K562 (cell line): ENCODE results near the gene BLOC1S4. TPM values are rescaled to one million over a fixed set of nuclear protein-coding genes. Genes with fewer than 3 reads are reported as not detected.

ENCODE experiments used
- ATAC-seq: fragments of 200-7000 bp; cut with Tn5 transposase; 3 replicates; pipeline ENCODE4 v1.9.1; 2020; ENCODE audit warnings: moderate library complexity
- BruUV-seq: library from RNA; stranded (reverse); fragments of 400-500 nt; replicated peaks from 2 replicates; lab custom pipeline; 2021; lab: Mats Ljungman, UMichigan
- CTCF ChIA-PET: fragments of 300-600 bp; formaldehyde crosslinking; extraction: SDS; loops from one replicate; lab custom pipeline; 2021; ENCODE audit warnings: low intra/inter-chr PET ratio; lab: Yijun Ruan, JAX
- POLR2A ChIA-PET: fragments of 300-600, 350-650 bp; sonication (Branson Sonifier 250); formaldehyde crosslinking; extraction: SDS; loops from one replicate; lab custom pipeline; 2021; ENCODE audit warnings: antibody characterized with exemption, inconsistent platforms; lab: Yijun Ruan, JAX
- DNase-seq, 4 experiments: peaks; one replicate each; pipeline versions ENCODE4 v3.0.0 to v3.0.0-alpha.2; 2011 to 2018; ENCODE audit warnings: low spot score in 3 of 4, mixed read lengths in 3 of 4; ENCODE audit errors: extremely low read depth in 1 of 4
- FAIRE-seq: peaks from 2 replicates; lab custom pipeline; 2011; peaks lifted over from hg19 to GRCh38; lab: Jason Lieb, UNC
- H2AFZ ChIP-seq: 2 replicates; pipeline ENCODE4 v1.6.0; 2011; ENCODE audit warnings: low read depth, low read length, control low read depth, inconsistent platforms
- H3K27ac ChIP-seq: fragments of 200-600 bp; 3 replicates; pipeline ENCODE4 v1.8.0; 2011; ENCODE audit warnings: low read depth, mild to moderate bottlenecking, control low read depth, inconsistent platforms, low read length, moderate library complexity, mixed read lengths; ENCODE audit errors: extremely low read depth
- H3K27me3 ChIP-seq, 2 experiments: fragments of 300-600 bp in 1 of 2; 2 replicates in 1 of 2; 3 replicates in 1 of 2; pipeline versions ENCODE4 v1.6.0 to v1.8.0; 2011; ENCODE audit warnings: inconsistent platforms in 2 of 2, low read length in 2 of 2, mild to moderate bottlenecking in 1 of 2, mixed read lengths in 1 of 2, moderate library complexity in 1 of 2; ENCODE audit not compliant: control insufficient read depth in 2 of 2, insufficient read depth in 2 of 2
- H3K36me3 ChIP-seq: fragments of 300-600 bp; 3 replicates; pipeline ENCODE4 v1.8.0; 2011; ENCODE audit warnings: mild to moderate bottlenecking, low read length, inconsistent platforms; ENCODE audit not compliant: control insufficient read depth, insufficient read depth
- H3K4me1 ChIP-seq, 2 experiments: fragments of 200-600 bp in 1 of 2; replicated peaks in 1 of 2; 2 replicates in 1 of 2; 3 replicates in 1 of 2; pipeline versions ENCODE4 v1.5.1 to v1.8.0; 2011; ENCODE audit warnings: inconsistent platforms in 2 of 2, low read length in 2 of 2, mild to moderate bottlenecking in 1 of 2, mixed read lengths in 1 of 2, moderate library complexity in 1 of 2; ENCODE audit not compliant: control insufficient read depth in 2 of 2, insufficient read depth in 2 of 2
- H3K4me2 ChIP-seq: 2 replicates; pipeline ENCODE4 v1.6.1; 2011; ENCODE audit warnings: low read length, control low read depth, inconsistent platforms, mixed read lengths; ENCODE audit not compliant: insufficient read depth
- H3K4me3 ChIP-seq: fragments of 200-600 bp; sonication (generic), shearing (Covaris generic); 2 replicates; pipeline ENCODE4 v1.5.1; 2016; ENCODE audit warnings: control low read depth, inconsistent platforms
- H3K79me2 ChIP-seq: fragments of 200-600 bp; 3 replicates; pipeline ENCODE4 v1.8.0; 2011; ENCODE audit warnings: low read length, inconsistent platforms; ENCODE audit not compliant: control insufficient read depth, insufficient read depth
- H3K9ac ChIP-seq, 2 experiments: 2 replicates each; pipeline versions ENCODE4 v1.6.0 to v1.6.1; 2011; ENCODE audit warnings: low read depth in 2 of 2, low read length in 2 of 2, control low read depth in 1 of 2, inconsistent platforms in 1 of 2, mild to moderate bottlenecking in 1 of 2, mixed read lengths in 1 of 2; ENCODE audit not compliant: insufficient read depth in 1 of 2
- H3K9me1 ChIP-seq: one replicate; pipeline ENCODE4 v1.6.0; 2011; ENCODE audit warnings: inconsistent platforms, mild to moderate bottlenecking, low read length, moderate library complexity; ENCODE audit not compliant: control insufficient read depth, insufficient read depth
- H3K9me3 ChIP-seq: replicated peaks from 2 replicates; pipeline ENCODE4 v1.5.1; 2011; ENCODE audit warnings: low read depth, low read length, inconsistent platforms; ENCODE audit not compliant: control insufficient read depth, insufficient read depth
- H4K20me1 ChIP-seq: replicated peaks from 2 replicates; pipeline ENCODE4 v1.6.1; 2011; ENCODE audit warnings: low read length, inconsistent platforms, mixed read lengths; ENCODE audit not compliant: control insufficient read depth, insufficient read depth
- CC2D1A ChIP-seq: fragments of 450-650 bp; IDR thresholded peaks from 2 replicates; pipeline ENCODE4 v1.6.1; 2017; ENCODE audit warnings: mild to moderate bottlenecking
- ERF ChIP-seq: fragments of 450-650 bp; formaldehyde crosslinking; IDR thresholded peaks from 2 replicates; pipeline ENCODE4 v1.4.0; 2020; ENCODE audit warnings: mild to moderate bottlenecking, mixed read lengths
- LCOR ChIP-seq: sonication (generic); formaldehyde crosslinking; IDR thresholded peaks from 2 replicates; pipeline ENCODE4 v1.8.0; 2022; ENCODE audit warnings: mild to moderate bottlenecking, missing genetic modification reagents
- NR1H2 ChIP-seq: sonication (generic); formaldehyde crosslinking; IDR thresholded peaks from 2 replicates; pipeline ENCODE4 v1.4.0; 2020; ENCODE audit warnings: mild to moderate bottlenecking, missing genetic modification reagents
- POLR2B ChIP-seq: fragments of 450-650 bp; IDR thresholded peaks from 2 replicates; pipeline ENCODE4 v1.6.1; 2018; ENCODE audit warnings: low read depth; ENCODE audit not compliant: partially characterized antibody
- SRSF1 ChIP-seq: fragments of 200-400 bp; formaldehyde crosslinking; IDR thresholded peaks from 2 replicates; pipeline ENCODE4 v1.6.1; 2017; ENCODE audit warnings: mild to moderate bottlenecking, low read depth, low read length, moderate library complexity
- ZFPM2 ChIP-seq: fragments of 250-450 bp; sonication (Bioruptor Pico); IDR thresholded peaks from 2 replicates; pipeline ENCODE4 v1.5.1; 2022; ENCODE audit warnings: mild to moderate bottlenecking
- ZNF583 ChIP-seq: fragments of 250-450 bp; sonication (Bioruptor Pico); IDR thresholded peaks from 2 replicates; pipeline ENCODE4 v1.4.0; 2020
- WGBS: fragments of 100-300 bp; shearing (Covaris generic); methylation state at CpG from one replicate; pipeline ENCODE4 v1.1.6; 2016; ENCODE audit warnings: low coverage, mixed read lengths; ENCODE audit not compliant: insufficient coverage; ENCODE audit errors: missing lambda C conversion rate; 5-methylcytosine and 5-hydroxymethylcytosine counted together
- in situ Hi-C: fragments of 300-500 bp; cut with MboI; formaldehyde crosslinking; loops from 4 replicates; pipeline ENCODE4 v1.15.0; 2018; ENCODE audit warnings: inconsistent platforms, mixed read lengths
- intact Hi-C: fragments of 100-400 bp; cut with micrococcal nuclease; formaldehyde crosslinking; loops from 2 replicates; pipeline ENCODE4 v1.14.2; 2022
- polyA plus RNA-seq, 8 experiments: library from polyadenylated mRNA; depleted of rRNA in 4 of 8; stranded (reverse) in 5 of 8; unstranded in 3 of 8; fragments of >200 nt; fragmentation: Nextera tagmentation in 2 of 8; fragmentation: Illumina TruSeq in 1 of 8; extraction: Ambion mirVana in 2 of 8; extraction: Trizol in 1 of 8; gene quantifications; 2 replicates each; pipeline versions ENCODE4 v1.2.1 to v1.2.3, GENCODE V29; 2011 to 2014; ENCODE audit warnings: inconsistent platforms in 1 of 8, missing spikeins in 1 of 8
- total RNA-seq, 7 experiments: library from RNA; depleted of rRNA in 6 of 7; stranded (reverse); fragments of >200 nt in 6 of 7; fragmentation: Illumina TruSeq in 2 of 7; extraction: Trizol in 2 of 7; gene quantifications; 2 replicates each; pipeline versions ENCODE4 v1.2.1 to v1.2.3, GENCODE V29; 2011 to 2021; ENCODE audit warnings: low replicate concordance in 1 of 7
- TF ChIP-seq, protein P1 (sequence below): fragments of 450-650 bp; formaldehyde crosslinking; IDR thresholded peaks from 2 replicates; pipeline ENCODE4 v1.4.0; 2022; ENCODE audit warnings: missing genetic modification characterization
- TF ChIP-seq, protein P2 (sequence below): fragments of 250-450 bp; sonication (Bioruptor Pico); IDR thresholded peaks from 2 replicates; pipeline ENCODE4 v1.8.0; 2022; ENCODE audit warnings: moderate library complexity, mild to moderate bottlenecking, inconsistent platforms
- TF ChIP-seq, protein P3 (sequence below): fragments of 450-650 bp; IDR thresholded peaks from 2 replicates; pipeline ENCODE4 v1.6.1; 2016; ENCODE audit warnings: missing biosample characterization, missing genetic modification characterization

The BLOC1S4 gene
- total and polyA plus RNA-seq, 9 of the 15 experiments (the other 6 are each of a cell fraction or from before 2014, with no cell fraction given), result 3.1 to 31.6 (median 11.2) TPM

DNA sequence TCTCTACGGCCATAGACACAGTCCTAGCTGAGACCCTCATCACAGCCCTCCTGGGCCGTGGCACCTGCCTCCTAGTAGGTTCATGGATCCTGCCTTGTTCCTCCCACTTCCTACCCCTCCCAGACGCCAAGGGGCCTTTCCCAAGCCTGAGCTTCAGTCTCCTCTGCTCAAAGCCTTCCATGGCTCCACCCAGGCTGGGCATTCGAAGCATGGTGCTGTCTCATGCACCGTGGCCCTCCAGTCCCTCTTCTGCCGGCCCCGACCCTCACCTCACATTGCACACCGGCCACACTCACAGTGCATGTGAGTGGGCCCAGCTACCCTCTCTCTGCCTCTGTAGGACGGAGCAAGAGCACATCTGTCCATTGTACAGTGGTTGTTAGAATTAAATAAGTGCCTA lies 44.9 kb downstream of the BLOC1S4 start:
- Histone ChIP-seq H2AFZ (no peak overlapping the region), H3K27ac (no peak overlapping the region), H3K4me2 (no peak overlapping the region), H3K4me1 (peaks cover 10 to 22% of the 10 kb centered on the region in 2 experiments; a peak in 4 of 5 replicates), H3K9me1 (no peaks in the 10 kb centered on the region), H4K20me1 (no peaks in the 10 kb centered on the region), H3K79me2 (no peaks in the 10 kb centered on the region), H3K4me3 (no peak overlapping the region), H3K9me3 (no peaks in the 10 kb centered on the region), H3K9ac (peak overlapping the region in 1 of 2 experiments; percentile 63; a peak in 1 of 4 replicates), H3K27me3 (no peaks in the 10 kb centered on the region), H3K36me3 (no peaks in the 10 kb centered on the region)
- ChIA-PET CTCF (no interaction called here), POLR2A (interaction anchor here (0.6 to 1.8 kb wide), 3 partner anchors 10 to 343 kb away, joined by 3 to 8 read pairs (median 4); no protein-coding TSS in a partner anchor)
- 59% methylated on average over 9 of the region's 9 CpGs for WGBS
- intact Hi-C loops (no loop called here), in situ Hi-C loops (no loop called here)
- ATAC-seq, result no peak
- TF ChIP-seq ZFPM2, result no peak
- no peak for TF ChIP-seq LCOR (CRISPR knock-in tag)
- TF ChIP-seq ZNF583, result no peak
- BruUV-seq, result no TSS peak
- no peak for FAIRE-seq
- no peak for DNase-seq

DNA sequence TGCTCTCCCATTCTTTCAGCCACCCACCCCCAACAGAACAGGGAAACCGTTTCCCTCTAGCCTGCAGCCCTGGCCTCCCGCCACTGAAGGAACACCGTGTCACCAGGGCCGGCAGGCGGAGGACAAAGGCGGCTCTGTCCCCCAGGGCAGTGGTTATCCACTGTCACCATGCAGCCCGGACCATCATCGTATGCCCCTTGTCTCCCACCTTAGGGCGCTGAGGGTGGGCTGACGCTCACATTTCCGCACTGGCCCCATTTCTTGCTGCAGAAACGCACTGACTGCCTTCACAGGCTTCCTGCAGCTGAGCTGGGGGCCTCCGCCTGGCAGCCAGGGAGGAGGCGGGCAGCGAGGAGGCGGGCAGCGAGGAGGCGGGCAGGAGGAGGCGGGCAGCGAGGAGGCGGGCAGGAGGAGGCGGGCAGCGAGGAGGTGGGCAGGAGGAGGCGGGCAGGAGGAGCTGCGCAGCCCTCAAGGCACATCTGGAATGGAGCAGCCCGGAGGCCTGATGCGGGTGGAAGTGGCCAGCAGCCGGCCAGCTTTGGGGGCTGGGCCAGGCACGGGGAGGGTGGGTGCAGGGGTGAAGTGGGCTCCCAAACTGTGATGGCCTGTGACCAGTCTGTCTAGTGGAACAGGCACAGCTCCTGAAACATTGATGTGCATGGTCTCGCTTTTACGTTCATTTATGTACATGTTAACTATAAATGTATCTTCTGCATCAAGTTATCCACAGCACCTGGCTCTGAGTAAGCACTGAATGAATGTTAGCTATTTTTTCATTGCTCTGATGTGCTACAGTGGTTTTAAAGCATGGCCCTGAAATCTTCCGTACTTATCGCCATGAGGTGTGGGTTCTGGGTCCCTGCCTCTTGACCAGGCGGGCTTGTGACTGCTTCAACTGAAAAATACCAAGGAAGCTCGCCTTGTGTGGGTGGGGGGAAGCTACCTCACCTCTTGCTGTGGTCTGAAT lies 46.0 kb downstream of the BLOC1S4 start:
- in situ Hi-C loops (no loop called here), intact Hi-C loops (no loop called here)
- Histone ChIP-seq H3K27ac (no peak overlapping the region), H3K27me3 (no peaks in the 10 kb centered on the region), H3K9ac (0 out of 4 replicates have a peak overlapping the region, but pooled peaks of 1 of the 2 experiments have one; percentile 10), H3K9me3 (no peaks in the 10 kb centered on the region), H3K4me2 (no peak overlapping the region), H3K9me1 (no peaks in the 10 kb centered on the region), H2AFZ (no peak overlapping the region), H3K36me3 (no peaks in the 10 kb centered on the region), H4K20me1 (no peaks in the 10 kb centered on the region), H3K4me1 (peaks cover 7 to 18% of the 10 kb centered on the region in 2 experiments; a peak in 4 of 5 replicates), H3K4me3 (no peak overlapping the region), H3K79me2 (no peaks in the 10 kb centered on the region)
- DNase-seq, result no peak
- FAIRE-seq, result peak; percentile 19
- 65% methylated on average over 32 of the region's 35 CpGs for WGBS
- no peak for ATAC-seq
- ChIA-PET POLR2A (interaction anchor here (0.5 to 1.8 kb wide), 4 partner anchors 8 to 253 kb away, joined by 3 to 8 read pairs (median 6); no protein-coding TSS in a partner anchor), CTCF (interaction anchor here (2.4 kb wide), 1 partner anchor 42 kb away, joined by 12 read pairs; no protein-coding TSS in a partner anchor)
- BruUV-seq, result no TSS peak
- TF ChIP-seq, protein P1, sequence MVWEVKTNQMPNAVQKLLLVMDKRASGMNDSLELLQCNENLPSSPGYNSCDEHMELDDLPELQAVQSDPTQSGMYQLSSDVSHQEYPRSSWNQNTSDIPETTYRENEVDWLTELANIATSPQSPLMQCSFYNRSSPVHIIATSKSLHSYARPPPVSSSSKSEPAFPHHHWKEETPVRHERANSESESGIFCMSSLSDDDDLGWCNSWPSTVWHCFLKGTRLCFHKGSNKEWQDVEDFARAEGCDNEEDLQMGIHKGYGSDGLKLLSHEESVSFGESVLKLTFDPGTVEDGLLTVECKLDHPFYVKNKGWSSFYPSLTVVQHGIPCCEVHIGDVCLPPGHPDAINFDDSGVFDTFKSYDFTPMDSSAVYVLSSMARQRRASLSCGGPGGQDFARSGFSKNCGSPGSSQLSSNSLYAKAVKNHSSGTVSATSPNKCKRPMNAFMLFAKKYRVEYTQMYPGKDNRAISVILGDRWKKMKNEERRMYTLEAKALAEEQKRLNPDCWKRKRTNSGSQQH (CRISPR knock-in tag), result no peak
- TF ChIP-seq POLR2B, result no peak
- TF ChIP-seq SRSF1, result no peak
- TF ChIP-seq, protein P2, sequence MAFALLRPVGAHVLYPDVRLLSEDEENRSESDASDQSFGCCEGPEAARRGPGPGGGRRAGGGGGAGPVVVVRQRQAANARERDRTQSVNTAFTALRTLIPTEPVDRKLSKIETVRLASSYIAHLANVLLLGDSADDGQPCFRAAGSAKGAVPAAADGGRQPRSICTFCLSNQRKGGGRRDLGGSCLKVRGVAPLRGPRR (CRISPR knock-in tag), result no peak
- no peak for TF ChIP-seq ERF
- no peak for TF ChIP-seq CC2D1A
- TF ChIP-seq NR1H2 (CRISPR knock-in tag), result no peak
- TF ChIP-seq, protein P3, sequence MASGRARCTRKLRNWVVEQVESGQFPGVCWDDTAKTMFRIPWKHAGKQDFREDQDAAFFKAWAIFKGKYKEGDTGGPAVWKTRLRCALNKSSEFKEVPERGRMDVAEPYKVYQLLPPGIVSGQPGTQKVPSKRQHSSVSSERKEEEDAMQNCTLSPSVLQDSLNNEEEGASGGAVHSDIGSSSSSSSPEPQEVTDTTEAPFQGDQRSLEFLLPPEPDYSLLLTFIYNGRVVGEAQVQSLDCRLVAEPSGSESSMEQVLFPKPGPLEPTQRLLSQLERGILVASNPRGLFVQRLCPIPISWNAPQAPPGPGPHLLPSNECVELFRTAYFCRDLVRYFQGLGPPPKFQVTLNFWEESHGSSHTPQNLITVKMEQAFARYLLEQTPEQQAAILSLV, result no peak
